HG02571 (cell line): Measurements from ENCODE around the gene STN1.

Experiments used
- ATAC-seq: cut with Tn5 transposase; IDR thresholded peaks from one replicate; pipeline ENCODE4 v1.9.1; 2021; ENCODE audit warnings: mild to moderate bottlenecking, moderate library complexity; ENCODE audit not compliant: unreplicated experiment

STN1 gene, protein sequence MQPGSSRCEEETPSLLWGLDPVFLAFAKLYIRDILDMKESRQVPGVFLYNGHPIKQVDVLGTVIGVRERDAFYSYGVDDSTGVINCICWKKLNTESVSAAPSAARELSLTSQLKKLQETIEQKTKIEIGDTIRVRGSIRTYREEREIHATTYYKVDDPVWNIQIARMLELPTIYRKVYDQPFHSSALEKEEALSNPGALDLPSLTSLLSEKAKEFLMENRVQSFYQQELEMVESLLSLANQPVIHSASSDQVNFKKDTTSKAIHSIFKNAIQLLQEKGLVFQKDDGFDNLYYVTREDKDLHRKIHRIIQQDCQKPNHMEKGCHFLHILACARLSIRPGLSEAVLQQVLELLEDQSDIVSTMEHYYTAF

DNA sequence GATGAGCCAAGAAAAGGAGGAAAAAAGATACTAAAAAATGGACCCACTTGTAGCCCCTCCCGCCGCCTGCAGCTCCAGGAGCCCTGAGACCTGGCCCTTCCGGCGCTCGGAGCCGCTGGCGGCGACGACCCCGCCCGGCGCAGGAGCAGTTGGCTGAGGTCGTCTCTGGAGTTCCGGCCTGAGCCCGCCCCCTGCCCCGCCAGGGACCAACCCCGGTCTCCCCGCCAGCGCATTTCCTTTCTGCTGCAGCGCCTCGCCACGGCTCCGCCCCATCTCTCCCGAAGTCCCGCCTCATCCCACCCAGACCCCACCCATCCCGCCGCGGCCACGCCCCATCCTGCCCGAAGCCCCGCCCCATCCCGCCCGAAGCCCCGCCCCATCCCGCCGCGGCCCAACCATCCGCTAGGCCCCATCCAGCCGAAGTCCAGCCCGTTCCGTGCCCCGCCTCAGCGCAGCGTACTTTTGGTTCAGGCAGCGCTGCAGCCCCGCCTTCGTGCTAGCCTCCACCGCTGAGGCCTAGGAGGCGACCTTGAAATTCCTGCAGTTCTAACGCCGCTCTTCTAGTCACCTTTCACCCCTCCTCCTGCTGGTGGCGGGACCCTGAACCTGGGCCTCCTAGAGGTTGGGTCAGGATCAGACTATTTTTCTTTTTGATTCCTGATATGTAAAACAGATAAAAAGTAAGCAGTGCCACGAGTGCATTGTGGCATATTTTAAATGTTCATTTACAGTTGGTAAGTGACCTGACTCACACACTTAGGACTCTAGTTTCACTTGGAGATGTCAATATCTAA is at the start of gene STN1:
Gene STN1 (minus strand): TSS at position 132 of the 794 bp plus-strand sequence. CDS start 590 bp downstream, outside the sequence.
- peak; percentile 93 for ATAC-seq

DNA sequence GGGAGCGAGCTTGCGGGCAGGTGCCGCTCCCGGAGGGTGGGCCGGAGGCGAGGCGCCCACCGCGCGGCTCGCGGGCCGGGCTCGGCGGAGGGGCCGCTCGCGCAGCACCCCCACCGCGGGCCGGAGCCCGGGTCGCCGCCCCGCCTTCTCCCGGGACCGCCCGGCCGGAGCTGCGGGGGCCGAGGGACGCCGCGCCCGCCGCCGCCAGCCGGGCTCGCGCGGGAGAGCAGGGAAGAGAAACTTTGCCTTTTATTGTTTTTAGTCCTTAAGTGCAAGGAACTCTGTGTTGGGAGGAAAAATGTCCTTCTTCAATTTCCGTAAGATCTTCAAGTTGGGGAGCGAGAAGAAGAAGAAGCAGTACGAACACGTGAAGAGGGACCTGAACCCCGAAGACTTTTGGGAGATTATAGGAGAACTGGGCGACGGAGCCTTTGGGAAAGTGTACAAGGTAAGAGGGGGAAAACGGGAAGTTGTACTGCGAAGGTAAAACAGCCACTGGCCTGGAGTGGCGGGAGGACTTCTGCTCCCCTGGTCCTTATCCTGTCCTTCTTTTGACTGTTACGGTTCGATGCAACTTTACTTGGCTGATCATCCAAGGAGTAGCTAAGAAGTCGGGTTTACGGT is 49.6 kb upstream of the STN1 start:
- peak; percentile 41 for ATAC-seq

DNA sequence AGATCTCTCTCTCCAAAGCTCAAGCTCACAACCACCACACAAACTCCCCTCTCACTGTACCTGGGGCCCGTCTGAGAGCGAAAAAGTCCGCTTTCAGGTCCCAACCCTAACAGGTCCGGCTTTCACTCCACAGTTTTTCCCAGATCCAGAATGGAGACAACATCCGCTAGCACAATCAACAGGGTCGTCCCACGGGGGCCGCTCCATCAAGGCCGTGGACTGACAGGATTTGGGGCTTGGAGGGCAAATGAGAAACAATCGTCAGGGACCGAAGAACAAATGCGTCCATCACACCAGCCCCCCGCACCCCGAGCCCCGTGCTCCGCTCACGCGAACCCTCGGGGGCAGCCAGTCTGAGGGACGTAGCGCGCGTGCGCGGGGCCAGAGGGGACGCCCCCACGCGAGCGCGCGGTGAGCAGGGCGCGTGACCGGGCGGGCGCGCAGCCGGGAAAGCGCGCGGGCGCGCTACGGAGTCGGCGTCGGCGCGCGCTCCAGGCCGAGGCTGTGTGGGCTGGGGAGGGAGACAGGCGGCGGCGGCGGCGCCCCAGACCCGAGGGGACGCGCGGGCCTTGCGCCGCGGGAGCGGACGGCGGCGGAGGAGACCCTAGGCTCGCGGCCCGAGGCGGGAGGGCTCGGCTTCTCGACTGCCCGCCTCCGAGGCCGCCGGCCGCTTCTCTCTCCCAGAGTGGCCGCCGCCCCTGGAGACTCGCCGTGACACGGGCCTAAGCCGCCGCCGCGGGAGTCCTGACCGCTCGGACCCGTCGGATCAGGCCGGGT is 48.9 kb upstream of the STN1 start, which contains the start of gene SLK:
Gene SLK (plus strand): TSS at position 470 of the 777 bp plus-strand sequence. CDS start 606 bp downstream, outside the sequence.
- peak; percentile 67 for ATAC-seq

DNA sequence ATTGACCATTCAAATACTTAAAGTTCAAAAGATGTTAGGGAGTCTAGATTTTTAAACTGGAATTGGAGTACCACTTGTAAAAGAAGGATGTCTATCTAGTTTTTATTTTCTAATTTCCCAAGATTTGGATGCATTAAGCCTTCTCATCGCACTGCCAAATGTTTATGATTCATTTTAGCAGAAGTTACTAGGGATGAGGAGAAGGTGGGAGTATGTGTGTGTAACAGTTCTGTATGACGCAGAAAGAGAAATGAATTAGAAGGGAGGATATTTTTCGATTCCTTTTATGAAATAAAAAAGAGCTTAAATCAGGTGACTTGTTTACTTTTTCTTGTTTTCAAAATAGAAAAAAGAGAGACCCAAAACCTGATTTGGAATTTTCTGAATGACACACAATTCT is 42.1 kb upstream of the STN1 start:
- ATAC-seq: no peak

DNA sequence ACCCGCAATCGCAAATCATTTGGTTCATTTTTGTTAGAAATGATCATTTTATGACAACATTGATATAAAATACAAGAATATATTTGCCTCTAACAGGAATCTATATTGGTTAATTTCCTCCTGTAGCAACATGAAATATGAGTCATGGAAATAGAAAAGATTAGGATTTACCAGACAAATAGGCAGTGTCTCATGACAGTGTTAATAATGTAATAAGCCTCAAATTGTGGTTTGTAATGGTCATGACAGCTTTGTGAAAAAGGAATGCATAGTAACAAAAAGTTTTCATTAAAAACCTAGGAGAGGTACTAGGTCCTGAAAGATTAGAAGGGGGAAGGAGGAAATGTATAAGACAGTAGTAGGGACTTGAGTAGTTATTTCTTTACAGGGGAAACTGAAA is 41.0 kb upstream of the STN1 start:
- ATAC-seq: no peak

DNA sequence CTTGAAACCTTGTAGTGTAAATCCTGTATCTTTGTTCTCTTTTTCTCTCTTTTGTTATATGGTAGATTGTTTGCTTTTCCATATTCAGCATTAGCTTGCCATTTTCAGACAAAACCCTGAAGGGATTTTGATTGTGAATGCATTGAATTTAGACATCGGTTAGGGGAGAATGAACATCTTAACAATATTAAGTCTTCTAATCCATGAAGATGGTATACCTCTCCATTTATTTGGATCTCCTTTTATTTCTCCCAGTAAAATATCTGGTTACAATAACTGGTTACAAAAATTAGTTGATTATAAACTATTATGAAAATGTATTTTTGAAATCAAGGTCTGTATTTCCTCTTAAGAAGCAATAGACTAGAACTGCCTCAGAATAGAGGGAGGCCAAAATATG is 36.6 kb upstream of the STN1 start:
- ATAC-seq: no peak

DNA sequence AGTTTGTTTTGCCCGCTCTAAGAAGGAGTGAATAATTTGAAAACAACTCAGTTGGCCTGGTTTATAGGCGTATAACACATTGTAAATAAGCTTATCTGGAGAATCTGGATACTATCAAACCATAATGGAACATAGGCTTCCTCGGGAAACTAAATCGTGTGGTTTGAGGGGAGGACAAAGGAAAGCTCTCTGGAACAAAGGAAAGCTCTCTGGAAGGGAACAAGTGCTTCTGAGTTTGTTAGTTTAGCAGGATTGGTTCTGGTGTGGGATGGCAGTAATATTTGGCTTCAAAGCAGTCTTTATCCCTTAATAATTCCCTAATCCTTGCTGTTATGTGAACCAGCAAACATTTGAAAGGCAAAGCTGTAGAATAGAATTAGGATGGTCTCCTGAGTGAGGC is 34.0 kb upstream of the STN1 start:
- no peak for ATAC-seq

DNA sequence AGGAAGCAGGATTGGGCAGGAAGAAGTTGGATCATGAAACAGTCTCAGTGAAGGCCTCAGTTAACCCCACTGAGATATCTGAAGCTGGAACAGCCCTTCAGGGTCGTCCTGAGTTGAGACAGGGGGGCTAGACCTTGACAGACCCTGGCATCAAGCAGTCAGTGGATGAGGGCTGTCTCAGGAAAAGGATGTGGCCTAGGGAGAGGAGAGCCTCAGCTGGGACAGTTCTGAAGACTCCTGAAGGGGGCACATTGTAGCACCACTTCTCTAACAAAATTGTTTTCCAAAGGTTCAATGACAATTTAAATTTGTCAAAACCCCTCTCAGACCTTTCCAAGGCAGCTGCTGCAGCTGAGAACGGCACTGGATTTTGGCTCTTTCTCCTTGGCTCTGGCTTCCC is 33.2 kb upstream of the STN1 start:
- ATAC-seq: no peak

DNA sequence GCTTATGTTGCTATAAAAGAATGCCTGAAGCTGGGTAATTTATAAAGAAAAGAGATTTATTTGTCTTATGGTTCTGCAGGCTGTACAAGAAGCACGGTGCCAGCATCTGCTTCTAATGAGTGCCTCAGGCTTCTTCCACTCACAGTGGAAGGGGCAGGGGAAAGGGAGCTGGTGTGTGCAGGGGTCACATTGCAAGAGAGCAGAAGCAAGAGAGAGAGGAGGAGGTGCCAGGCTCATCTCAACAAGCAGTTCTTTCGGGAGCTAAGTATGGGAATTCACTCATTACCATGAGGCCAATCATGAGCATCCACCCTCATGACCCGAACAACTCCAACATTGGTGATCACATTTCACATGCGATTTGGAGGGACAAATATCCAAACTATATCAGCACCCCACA is 31.7 kb upstream of the STN1 start:
- no peak for ATAC-seq

DNA sequence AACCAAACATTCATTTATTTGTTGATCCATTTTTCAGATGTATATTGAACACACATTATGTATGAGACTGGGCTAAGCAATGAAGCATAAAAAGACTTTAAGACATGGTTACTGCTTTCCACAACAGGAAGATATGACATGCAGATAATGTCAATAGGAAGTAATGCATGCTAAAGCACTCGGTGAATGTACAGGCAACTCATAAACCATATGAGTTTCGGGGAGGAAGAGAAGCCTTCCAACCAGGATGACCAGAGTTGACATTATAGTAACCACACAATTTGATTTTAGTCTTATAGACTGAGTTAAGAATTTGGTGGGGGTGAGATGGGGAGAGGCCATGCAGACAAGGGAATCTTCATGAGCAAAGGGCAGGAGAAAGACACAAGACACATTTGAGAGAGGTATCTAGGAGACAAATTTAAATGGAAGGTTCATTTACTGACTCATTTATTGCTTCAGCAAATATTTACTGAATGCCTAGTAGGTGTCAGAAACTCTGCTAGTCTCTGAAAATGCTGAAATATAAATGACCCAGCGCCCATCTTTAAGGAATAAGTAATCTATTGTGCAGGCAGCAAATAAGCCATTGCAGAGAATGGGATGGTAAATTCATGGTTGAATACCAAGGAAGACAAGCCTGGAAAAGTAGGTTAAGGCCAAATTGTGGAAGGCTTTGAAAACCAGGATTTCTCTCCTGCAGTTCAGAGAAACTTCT is 30.0 kb upstream of the STN1 start:
- ATAC-seq: no peak

DNA sequence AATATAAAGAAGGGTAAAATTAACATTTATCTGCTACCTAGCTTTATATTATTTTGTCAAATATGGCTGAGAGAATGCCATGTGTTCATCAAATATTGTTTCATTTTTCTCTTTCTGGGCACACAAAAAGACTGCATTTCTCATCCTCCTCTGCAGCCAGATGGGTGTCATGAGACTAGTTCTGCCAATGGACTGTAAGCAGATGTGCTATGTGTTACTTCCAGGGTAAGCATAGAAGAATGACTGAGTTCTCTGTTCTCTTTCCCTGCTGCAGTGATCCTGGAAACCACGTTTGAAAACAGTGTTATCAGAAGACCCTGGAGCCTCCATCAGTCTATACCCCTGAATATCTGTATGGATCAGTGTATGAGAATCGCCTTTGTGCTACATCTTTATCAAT is 24.9 kb upstream of the STN1 start:
- no peak for ATAC-seq

DNA sequence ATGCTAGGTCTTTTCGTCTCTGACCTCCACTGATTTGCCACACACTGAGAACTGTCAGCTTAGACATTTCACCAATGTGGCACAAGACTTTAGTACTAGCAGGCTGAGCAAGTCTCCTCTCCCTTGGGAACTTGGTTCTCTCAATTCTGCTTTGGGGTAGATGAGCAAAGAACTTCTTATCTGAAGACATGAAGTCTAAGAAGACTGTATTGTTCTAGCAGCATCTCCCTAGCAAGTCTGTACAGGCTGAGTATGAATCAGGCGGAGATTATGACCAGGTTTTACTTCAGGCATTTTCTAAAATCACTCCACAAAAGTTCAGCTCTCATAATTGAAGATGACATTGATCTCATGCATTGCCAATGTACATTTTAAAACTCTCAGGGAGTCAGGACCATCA is 23.8 kb upstream of the STN1 start:
- no peak for ATAC-seq

DNA sequence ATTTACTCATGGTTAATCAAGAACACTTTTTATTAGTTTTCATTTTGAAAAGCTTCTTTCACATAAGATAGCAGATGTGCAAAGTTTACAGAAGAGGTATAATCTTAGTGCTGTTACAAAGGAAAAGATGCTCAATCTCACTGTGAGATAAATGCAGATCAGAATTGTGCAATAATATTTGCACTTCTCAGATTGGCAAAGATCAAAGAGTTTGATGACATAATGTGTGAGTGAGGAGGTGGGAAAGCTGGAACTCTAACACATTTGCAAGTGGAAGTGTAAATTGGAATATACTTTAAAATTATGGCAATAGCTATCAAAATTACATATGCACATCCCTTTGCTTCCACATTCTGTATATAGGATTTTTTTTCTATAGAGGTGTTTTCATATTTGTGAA is 21.5 kb upstream of the STN1 start:
- no peak for ATAC-seq

DNA sequence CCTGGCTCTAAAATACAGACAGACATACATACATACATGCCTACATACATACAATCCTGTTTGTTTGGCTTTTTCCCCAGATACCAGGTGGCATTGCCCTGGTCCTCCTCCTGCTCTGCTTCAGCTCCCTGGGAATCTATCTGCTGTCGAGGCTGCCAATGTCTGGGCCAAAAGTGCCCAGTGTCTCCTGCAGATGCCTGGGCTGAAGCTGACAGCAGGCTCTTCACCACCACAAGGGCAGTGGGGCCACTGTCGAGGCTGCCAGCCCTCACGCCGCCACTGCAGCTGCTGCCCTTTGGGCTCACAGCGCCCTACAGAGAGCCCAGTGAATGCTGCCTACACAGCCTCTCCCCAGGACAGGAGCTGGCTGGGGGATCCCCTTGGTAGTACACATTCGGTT is 18.0 kb upstream of the STN1 start:
- ATAC-seq: no peak

DNA sequence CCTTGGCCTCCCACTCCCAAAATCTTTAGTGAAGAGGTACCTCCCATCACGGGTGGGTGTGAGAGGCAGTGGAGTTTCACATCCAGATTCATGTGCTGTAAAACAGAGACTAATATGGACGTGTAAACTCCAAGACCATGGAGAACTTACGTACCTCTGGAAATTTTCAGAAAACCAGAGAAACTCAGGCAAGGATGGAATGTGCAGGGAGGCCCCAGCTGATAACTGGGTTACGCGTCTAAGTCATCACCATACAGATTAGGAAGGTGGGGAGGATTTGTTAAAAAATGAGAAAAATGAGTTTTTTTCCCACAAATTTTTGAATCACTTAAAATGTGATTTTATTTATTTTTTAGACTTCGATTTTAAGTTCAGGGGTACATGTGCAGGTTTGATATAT is 16.3 kb upstream of the STN1 start:
- ATAC-seq: no peak

DNA sequence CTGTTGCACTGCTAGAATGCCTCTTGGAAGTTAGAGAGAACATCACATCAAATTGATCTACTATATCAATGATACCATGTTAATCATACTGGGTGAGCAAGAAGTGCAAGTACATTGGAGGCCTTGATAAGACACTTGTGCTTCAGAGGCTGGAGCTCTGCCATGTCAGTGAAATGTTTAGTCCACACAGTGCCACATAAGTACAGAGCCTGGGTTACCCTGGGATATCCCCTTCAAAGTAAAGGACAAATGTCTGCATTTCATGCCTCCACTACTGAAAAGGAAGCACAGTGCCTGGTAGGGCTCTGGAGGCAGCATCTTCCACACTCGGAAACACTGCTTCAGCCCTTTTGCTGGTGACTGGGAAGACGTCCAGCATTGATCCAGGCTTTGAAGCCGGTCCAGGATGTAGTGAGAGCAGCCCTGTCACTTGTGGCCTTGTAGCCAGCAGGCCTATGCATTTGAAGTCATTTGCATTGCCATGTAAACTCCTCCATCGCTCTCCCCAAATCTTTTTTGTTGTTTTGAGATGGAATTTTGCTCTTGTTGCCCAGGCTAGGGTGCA is 15.7 kb upstream of the STN1 start:
- no peak for ATAC-seq

DNA sequence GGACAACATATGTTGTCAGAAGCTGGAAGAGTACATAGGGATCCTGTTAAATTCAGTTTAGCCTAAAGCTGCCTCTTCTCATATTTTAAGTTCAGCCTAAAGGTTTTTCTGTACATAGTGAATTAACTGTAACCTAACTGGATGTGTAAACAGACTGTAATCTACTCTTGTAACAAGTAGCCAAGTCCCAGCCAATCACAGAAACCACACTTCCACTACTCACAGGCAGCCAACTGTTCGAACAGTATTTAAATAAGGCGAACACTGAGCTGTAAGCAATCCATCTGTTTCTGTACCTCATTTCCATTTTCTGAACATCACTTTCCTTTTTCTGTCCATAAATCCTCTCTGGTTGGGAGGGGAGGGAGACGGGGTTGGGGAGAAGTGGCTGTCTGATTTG is 15.0 kb upstream of the STN1 start:
- no peak for ATAC-seq

DNA sequence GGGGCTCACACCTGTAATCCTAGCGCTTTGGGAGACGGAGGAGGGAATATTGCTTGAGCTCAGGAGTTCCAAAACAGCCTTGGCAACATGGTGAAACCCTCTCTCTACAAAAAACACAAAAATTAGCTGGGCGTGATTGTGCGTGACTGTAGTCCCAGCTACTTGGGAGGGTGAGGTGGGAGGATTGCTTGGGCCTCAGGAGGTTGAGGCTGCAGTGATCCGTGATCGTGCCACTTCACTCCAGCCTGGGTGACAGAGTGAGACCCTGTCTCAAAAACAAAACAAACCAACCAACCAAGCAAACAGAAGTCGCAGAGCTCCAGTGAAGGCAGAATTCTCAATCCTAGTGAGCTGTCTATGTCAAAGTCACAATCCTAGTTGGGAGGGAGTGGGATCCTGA is 14.3 kb upstream of the STN1 start:
- no peak for ATAC-seq

DNA sequence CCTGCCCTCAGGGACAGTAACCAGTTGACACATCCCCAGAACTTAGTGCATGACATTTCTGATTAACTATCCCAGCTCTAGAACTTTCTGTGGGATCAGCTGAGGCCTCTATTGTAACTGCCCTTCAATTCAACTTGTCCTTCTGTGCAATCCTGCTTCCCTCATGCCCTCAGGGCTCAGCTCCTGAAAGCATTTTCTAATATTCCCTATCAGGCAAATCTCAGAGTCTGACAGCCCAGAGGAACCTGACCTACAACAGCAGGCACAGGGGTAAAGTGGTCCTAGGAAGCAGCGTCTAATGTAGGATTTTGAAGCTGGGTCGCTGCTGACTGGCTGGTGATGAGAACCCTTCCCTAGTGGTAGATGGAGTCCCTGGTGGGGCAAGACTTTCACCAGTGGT is 13.6 kb upstream of the STN1 start:
- ATAC-seq: no peak

DNA sequence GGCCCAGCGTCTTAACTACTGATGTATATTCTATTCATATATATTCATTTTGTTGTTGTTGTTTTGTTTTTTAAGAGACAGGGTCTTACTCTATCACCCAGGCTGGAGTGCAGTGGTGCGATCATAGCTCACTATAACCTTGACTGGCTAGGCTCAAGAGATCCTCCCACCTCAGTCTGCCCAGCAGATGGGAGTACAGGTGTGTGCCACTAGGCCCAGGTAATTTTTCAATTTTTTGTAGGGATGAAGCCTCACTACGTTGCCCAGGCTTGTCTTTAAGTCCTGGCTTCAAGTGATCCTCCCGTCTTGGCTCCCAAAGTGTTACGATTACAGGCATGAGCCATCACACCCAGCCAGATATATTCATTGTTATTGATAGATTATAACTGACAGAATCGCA is 12.9 kb upstream of the STN1 start:
- no peak for ATAC-seq
